GM13977 (cell line): ENCODE measurements around the gene KRT78.

ENCODE experiments used
- DNase-seq: peaks from one replicate; pipeline ENCODE4 v3.0.0; 2012; ENCODE audit warnings: low spot score
- CTCF ChIP-seq: IDR thresholded peaks from 2 replicates; pipeline ENCODE4 v1.5.1; 2012; ENCODE audit warnings: mild to moderate bottlenecking, control low read depth; ENCODE audit not compliant: insufficient read depth; ENCODE audit errors: extremely low read depth, missing control alignments
- in situ Hi-C: fragments of 300-500 bp; cut with MboI; formaldehyde crosslinking; loops from one replicate; pipeline ENCODE4 v1.12.0; 2022; ENCODE audit warnings: low sequenced_read_pairs, low pct_unique_long_range_greater_than_20kb, mixed read lengths, inconsistent platforms; ENCODE audit not compliant: unreplicated experiment

The KRT78 gene

DNA sequence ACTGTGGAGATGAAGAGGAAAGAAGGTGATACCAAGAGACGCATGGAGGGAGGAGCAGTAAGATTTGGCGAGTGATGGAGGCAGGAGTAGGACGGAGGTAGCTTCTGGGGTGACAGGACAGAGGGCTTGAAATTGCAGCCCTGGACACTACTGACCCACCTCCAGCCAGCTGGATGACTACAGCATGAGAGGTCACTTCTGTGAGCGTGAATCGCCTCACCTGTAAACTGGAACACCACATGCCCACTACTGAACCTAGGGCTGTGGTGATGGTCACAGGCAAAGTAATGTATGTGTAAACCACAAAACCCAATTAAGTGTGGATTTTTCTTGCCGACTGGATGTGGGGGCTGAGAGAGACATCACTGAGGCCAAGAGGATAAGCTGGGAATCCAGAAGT is 28.3 kb downstream of the KRT78 start:
- no peak for TF ChIP-seq CTCF
- in situ Hi-C loops = no loop called here
- no peak for DNase-seq

GRCh38 chr12:52819731-52820510 is 28.9 kb downstream of the KRT78 start:
- no peak for TF ChIP-seq CTCF
- in situ Hi-C loops = no loop called here
- DNase-seq = no peak

DNA sequence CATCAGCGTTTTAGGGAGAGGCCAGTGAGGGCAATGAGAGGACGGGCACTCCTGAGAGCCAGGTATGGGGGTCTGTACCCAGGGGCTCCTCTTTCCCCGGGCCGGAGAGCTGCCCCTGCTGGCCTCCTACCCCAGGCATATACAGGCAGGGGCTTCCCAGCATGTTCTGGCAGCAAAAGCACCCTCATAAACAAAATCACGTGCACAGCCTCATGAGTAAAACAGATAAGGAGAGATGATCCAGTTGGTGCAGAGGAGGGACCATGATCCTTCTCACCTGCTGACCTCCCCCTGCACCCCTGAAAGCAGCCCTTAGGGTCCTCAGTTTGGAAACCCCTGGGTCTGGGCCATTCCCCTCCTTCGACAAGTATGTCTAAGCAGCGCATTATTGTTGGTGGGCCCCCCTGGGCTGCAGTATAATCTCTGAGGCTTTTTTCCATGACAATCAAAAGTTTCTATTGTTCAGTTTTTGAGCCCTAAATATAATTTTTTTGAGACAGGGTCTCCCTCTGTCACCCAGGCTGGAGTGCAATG is 29.8 kb downstream of the KRT78 start:
- TF ChIP-seq CTCF = no peak
- DNase-seq = no peak
- in situ Hi-C loops = no loop called here

DNA sequence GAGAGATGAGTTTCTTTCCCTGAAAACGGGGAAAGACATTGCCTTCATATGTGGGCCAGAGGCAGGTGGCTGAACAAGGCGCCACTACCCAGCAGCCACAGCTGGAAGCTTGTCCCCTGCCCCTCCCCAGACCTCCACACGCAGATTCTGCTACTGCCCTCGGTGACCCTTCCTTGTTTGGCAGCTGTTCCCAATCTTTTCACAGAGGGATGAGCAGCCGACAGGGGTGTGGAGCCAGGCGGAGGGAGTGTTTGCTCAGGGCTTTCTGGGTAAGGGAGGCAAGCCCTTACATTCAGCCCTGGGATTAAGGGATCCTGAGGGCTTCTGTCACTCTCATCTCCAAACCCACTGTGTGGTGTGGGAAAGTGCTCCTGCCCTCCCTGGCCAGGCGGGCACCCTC is 30.4 kb downstream of the KRT78 start:
- DNase-seq = no peak
- in situ Hi-C loops = no loop called here
- no peak for TF ChIP-seq CTCF

- no peak for TF ChIP-seq CTCF
- in situ Hi-C loops = no loop called here
- DNase-seq = no peak
Observed at GRCh38 chr12:52817699-52818238, 31.0 kb downstream of the KRT78 start.

DNA sequence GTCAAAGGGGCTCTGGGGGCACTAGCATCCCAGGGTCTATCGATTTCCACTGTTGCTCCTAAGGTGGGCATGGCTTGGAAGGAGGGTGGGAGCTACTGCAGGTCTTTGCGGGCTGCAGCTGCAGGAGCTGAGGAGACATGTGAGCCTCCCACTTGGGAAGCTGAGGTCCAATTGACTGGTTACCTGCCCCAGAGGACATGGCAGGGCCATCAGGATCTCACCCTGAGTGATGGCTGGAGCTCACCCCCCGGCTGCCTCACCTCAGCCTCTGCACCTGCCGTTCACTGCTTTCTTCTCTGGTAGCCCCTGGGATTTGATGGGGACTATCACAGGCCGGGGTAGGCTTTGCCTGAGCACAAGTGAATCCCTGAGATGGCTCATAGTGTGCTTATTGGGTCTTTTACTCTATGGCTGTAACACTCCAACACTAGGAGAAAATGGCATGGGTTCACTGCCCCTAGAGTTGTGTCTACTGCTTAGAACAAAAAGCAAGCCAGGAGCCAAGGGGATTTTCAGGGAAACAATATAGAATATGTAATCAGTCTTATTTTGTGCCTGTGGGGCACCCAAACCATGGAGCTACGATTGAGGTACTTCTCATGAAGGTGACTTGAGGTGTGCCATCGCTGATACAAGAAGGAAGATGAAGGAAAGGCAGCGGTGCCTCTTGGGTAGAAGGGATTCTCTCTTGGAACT is 31.6 kb downstream of the KRT78 start:
- in situ Hi-C loops = no loop called here
- TF ChIP-seq CTCF = no peak
- DNase-seq = no peak
